HCT116 (cell line): Measurements from ENCODE around the gene FAM43B. TPM values are rescaled to one million over a fixed set of nuclear protein-coding genes. Genes with fewer than 3 reads are reported as not detected.

Experiments
- ATAC-seq: fragments of 200-7000 bp; cut with Tn5 transposase; 2 replicates; pipeline ENCODE4 v1.9.1; 2020; ENCODE audit warnings: mild to moderate bottlenecking, moderate library complexity
- BruUV-seq: library from RNA; stranded (reverse); fragments of 400-500 nt; replicated peaks from 2 replicates; lab custom pipeline; 2021; lab: Mats Ljungman, UMichigan
- CTCF ChIA-PET: fragments of 300-600 bp; sonication (Branson Sonifier 250); formaldehyde crosslinking; loops from one replicate; lab custom pipeline; 2021; ENCODE audit warnings: antibody characterized with exemption; lab: Charles Lee
- POLR2A ChIA-PET: fragments of 300-600, 350-600 bp; sonication (Branson Sonifier 250); formaldehyde crosslinking; loops from one replicate; lab custom pipeline; 2021; ENCODE audit warnings: antibody characterized with exemption; lab: Charles Lee
- RAD21 ChIA-PET, 2 experiments: fragments of 300-600 bp; sonication (Branson Sonifier 250); formaldehyde crosslinking; loops; one replicate each; lab custom pipeline; 2023; ENCODE audit warnings: low total read pairs in 2 of 2; ENCODE audit not compliant: uncharacterized antibody in 2 of 2, unreplicated experiment in 2 of 2, low non-redundant PET in 1 of 2; lab: Charles Lee
- DNase-seq: peaks from one replicate; pipeline ENCODE4 v3.0.0-alpha.2; 2010; ENCODE audit warnings: low read depth, low spot score
- H2AFZ ChIP-seq: fragments of 200-600 bp; shearing (Covaris generic), sonication (generic); 2 replicates; pipeline ENCODE4 v1.6.1; 2017; ENCODE audit warnings: low read depth, mixed run types, mixed read lengths, antibody characterized with exemption, low read length; ENCODE audit not compliant: poor library complexity, severe bottlenecking
- H3K27ac ChIP-seq: 2 replicates; pipeline ENCODE4 v1.5.1; 2012; ENCODE audit warnings: low read depth, low read length
- H3K27me3 ChIP-seq: fragments of 200-600 bp; sonication (generic); 2 replicates; pipeline ENCODE4 v1.6.1; 2016; ENCODE audit warnings: mixed run types, low read length, mixed read lengths; ENCODE audit not compliant: insufficient read depth
- H3K36me3 ChIP-seq, 2 experiments: fragments of 200-500 bp in 1 of 2; fragments of 200-600 bp in 1 of 2; sonication (Bioruptor generic) in 1 of 2; sonication (generic) in 1 of 2; 2 replicates each; pipeline versions ENCODE4 v1.5.1 to v1.6.1; 2014 to 2016; ENCODE audit warnings: low read length in 2 of 2, inconsistent platforms in 1 of 2, mixed read lengths in 1 of 2, mixed run types in 1 of 2; ENCODE audit not compliant: insufficient read depth in 2 of 2, control insufficient read depth in 1 of 2
- H3K4me1 ChIP-seq, 2 experiments: fragments of 200-600 bp in 1 of 2; sonication (generic) in 1 of 2; 2 replicates each; pipeline versions ENCODE4 v1.5.1 to v1.6.1; 2012 to 2017; ENCODE audit warnings: low read length in 2 of 2, inconsistent platforms in 1 of 2, mild to moderate bottlenecking in 1 of 2, mixed read lengths in 1 of 2, mixed run types in 1 of 2, moderate library complexity in 1 of 2; ENCODE audit not compliant: insufficient read depth in 2 of 2, control insufficient read depth in 1 of 2
- H3K4me2 ChIP-seq: fragments of 200-600 bp; sonication (generic); 2 replicates; pipeline ENCODE4 v1.6.1; 2017; ENCODE audit warnings: mixed run types, low read length, mixed read lengths
- H3K4me3 ChIP-seq, 2 experiments: fragments of 200-600 bp in 1 of 2; sonication (generic) in 1 of 2; replicated peaks in 1 of 2; 2 replicates each; pipeline ENCODE4 v1.5.1; 2011 to 2016; ENCODE audit warnings: low read length in 2 of 2, control low read depth in 1 of 2, low read depth in 1 of 2, mild to moderate bottlenecking in 1 of 2, mixed read lengths in 1 of 2, mixed run types in 1 of 2
- H3K79me2 ChIP-seq: fragments of 200-600 bp; sonication (generic); 2 replicates; pipeline ENCODE4 v1.6.1; 2017; ENCODE audit warnings: mild to moderate bottlenecking, mixed run types, low read length, moderate library complexity, mixed read lengths; ENCODE audit not compliant: insufficient read depth
- H3K9ac ChIP-seq: fragments of 200-600 bp; sonication (generic); 2 replicates; pipeline ENCODE4 v1.6.1; 2016; ENCODE audit warnings: low read length, mixed read lengths
- H3K9me2 ChIP-seq: fragments of 200-600 bp; sonication (generic), shearing (Covaris generic); 2 replicates; pipeline ENCODE4 v1.6.1; 2017; ENCODE audit warnings: mixed run types, mild to moderate bottlenecking, moderate library complexity; ENCODE audit not compliant: insufficient read depth
- H3K9me3 ChIP-seq, 2 experiments: fragments of 200-500 bp in 1 of 2; fragments of 200-600 bp in 1 of 2; sonication (Bioruptor generic) in 1 of 2; sonication (generic) in 1 of 2; 2 replicates each; pipeline ENCODE4 v1.6.1; 2014 to 2017; ENCODE audit warnings: low read length in 2 of 2, mixed read lengths in 2 of 2, inconsistent platforms in 1 of 2, low read depth in 1 of 2, mild to moderate bottlenecking in 1 of 2, mixed run types in 1 of 2, moderate library complexity in 1 of 2; ENCODE audit not compliant: control insufficient read depth in 1 of 2, insufficient read depth in 1 of 2
- H4K20me1 ChIP-seq: fragments of 200-600 bp; sonication (generic), shearing (Covaris generic); 2 replicates; pipeline ENCODE4 v1.6.1; 2017; ENCODE audit warnings: mixed run types, mild to moderate bottlenecking, moderate library complexity; ENCODE audit not compliant: insufficient read depth
- ATF3 ChIP-seq: IDR thresholded peaks from 2 replicates; pipeline ENCODE4 v1.6.1; 2012
- CBX3 ChIP-seq: IDR thresholded peaks from 2 replicates; pipeline ENCODE4 v1.6.1; 2012; ENCODE audit warnings: low read depth
- CEBPB ChIP-seq: IDR thresholded peaks from 2 replicates; pipeline ENCODE4 v1.6.1; 2012; ENCODE audit warnings: low read depth
- CTCF ChIP-seq, 3 experiments: fragments of 200-600 bp in 1 of 3; sonication (generic) in 1 of 3; IDR thresholded peaks in 2 of 3; conservative IDR thresholded peaks in 1 of 3; 2 replicates each; pipeline ENCODE4 v1.5.1; 2012 to 2017; ENCODE audit warnings: low read depth in 2 of 3, low read length in 2 of 3, antibody characterized with exemption in 1 of 3, borderline replicate concordance in 1 of 3, control low read depth in 1 of 3, mild to moderate bottlenecking in 1 of 3, mixed read lengths in 1 of 3, mixed run types in 1 of 3, moderate library complexity in 1 of 3; ENCODE audit not compliant: insufficient read depth in 1 of 3
- EGR1 ChIP-seq: IDR thresholded peaks from 2 replicates; pipeline ENCODE4 v1.6.1; 2012; ENCODE audit warnings: low read depth
- ELF1 ChIP-seq: IDR thresholded peaks from 2 replicates; pipeline ENCODE4 v1.6.1; 2012; ENCODE audit warnings: low read depth, borderline replicate concordance
- EZH2phosphoT487 ChIP-seq: fragments of 200-600 bp; IDR thresholded peaks from 2 replicates; pipeline ENCODE4 v1.6.1; 2018; ENCODE audit warnings: antibody characterized with exemption, borderline replicate concordance
- POLR2A ChIP-seq: IDR thresholded peaks from 2 replicates; pipeline ENCODE4 v1.7.0; 2011; ENCODE audit warnings: borderline replicate concordance; ENCODE audit not compliant: insufficient read depth, insufficient read length; ENCODE audit errors: extremely low read depth
- RAD21 ChIP-seq: IDR thresholded peaks from 2 replicates; pipeline ENCODE4 v1.6.1; 2012; ENCODE audit warnings: low read depth, mild to moderate bottlenecking
- REST ChIP-seq: IDR thresholded peaks from 2 replicates; pipeline ENCODE4 v1.6.1; 2012; ENCODE audit warnings: low read depth
- SIN3A ChIP-seq: IDR thresholded peaks from 2 replicates; pipeline ENCODE4 v1.6.1; 2012; ENCODE audit warnings: low read depth
- SP1 ChIP-seq: IDR thresholded peaks from 2 replicates; pipeline ENCODE4 v1.6.1; 2012; ENCODE audit warnings: low read depth
- TCF7L2 ChIP-seq: IDR thresholded peaks from 2 replicates; pipeline ENCODE4 v1.7.0; 2011; ENCODE audit warnings: borderline replicate concordance, inconsistent platforms; ENCODE audit not compliant: insufficient read depth, insufficient read length; ENCODE audit errors: extremely low read depth
- ZFX ChIP-seq: fragments of 450-650 bp; IDR thresholded peaks from 2 replicates; pipeline ENCODE4 v1.6.1; 2017
- ZNF274 ChIP-seq: fragments of 200-500 bp; sonication (Bioruptor generic); IDR thresholded peaks from 2 replicates; pipeline ENCODE4 v1.6.1; 2014; ENCODE audit warnings: mild to moderate bottlenecking, low read depth, low read length, inconsistent platforms
- intact Hi-C: fragments of 100-400 bp; cut with micrococcal nuclease; formaldehyde crosslinking; loops from 2 replicates; pipeline ENCODE4 v1.10.0; 2022
- total RNA-seq: library from RNA; stranded (reverse); gene quantifications from one replicate; pipeline ENCODE4 v1.2.1, GENCODE V29; 2021; ENCODE audit not compliant: unreplicated experiment

FAM43B gene
- total RNA-seq, 1 experiment from 2014 or later = not detected

- no TSS peak for BruUV-seq
- Histone ChIP-seq H3K79me2 (no peaks in the 10 kb centered on the region), H3K4me2 (no peak overlapping the region), H3K27me3 (peaks cover 15% of the 10 kb centered on the region; the same call in 1 of the 2 replicates), H4K20me1 (no peaks in the 10 kb centered on the region), H3K9me2 (no peaks in the 10 kb centered on the region), H3K27ac (no peak overlapping the region), H3K4me1 (no peaks in the 10 kb centered on the region), H3K4me3 (no peak overlapping the region), H2AFZ (no peak overlapping the region), H3K36me3 (no peaks in the 10 kb centered on the region), H3K9me3 (no peaks in the 10 kb centered on the region), H3K9ac (no peak overlapping the region)
- POLR2A ChIA-PET = no interaction called here
- RAD21 ChIA-PET = no interaction called here
- TF ChIP-seq CEBPB (no peak), ZNF274 (no peak), SIN3A (no peak), ZFX (no peak), EZH2phosphoT487 (no peak), POLR2A (no peak), EGR1 (no peak), CBX3 (no peak), RAD21 (no peak), ATF3 (no peak), ELF1 (no peak), TCF7L2 (no peak), REST (no peak), CTCF (IDR thresholded peaks at IDR 0.05 in 2 of 3, conservative IDR thresholded peaks at IDR 0.05 in 1 of 3; ENCODE audit: borderline replicate concordance in 1 of 3, insufficient read depth in 1 of 3, low read depth in 2 of 3, low read length in 2 of 3) (no peak), SP1 (no peak)
- intact Hi-C loops = no loop called here
- DNase-seq (no peak), ATAC-seq (no peak)
- CTCF ChIA-PET = no interaction called here
Observed at GRCh38 chr1:20530901-20531300, 21.5 kb upstream of the FAM43B start.
